ENCODE data around the gene ZNF492.

The ZNF492 gene

DNA sequence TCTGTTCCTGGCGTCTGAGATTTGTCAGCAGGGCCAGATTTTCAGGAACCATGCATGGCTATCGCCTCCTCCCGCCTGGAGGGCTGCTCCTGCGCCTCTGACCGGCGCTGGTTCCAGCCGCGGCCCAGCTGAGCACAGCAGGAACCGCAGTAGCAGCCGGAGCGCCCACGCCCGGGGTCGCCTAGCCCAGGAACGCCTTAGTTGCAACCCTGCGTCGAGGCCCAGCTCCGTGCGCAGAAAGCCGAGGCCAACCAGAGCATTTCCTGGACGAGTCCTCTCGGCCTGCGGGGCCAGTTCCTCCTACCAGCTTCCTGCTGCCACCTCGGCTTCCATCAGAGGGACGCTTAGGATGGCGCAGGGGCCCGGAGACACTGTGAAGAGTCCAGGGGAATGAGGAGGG, 74.9 kb downstream of the ZNF492 start:
- no peak for TF ChIP-seq CTCF (IDR thresholded peaks at IDR 0.05; ENCODE audit: insufficient read depth, low read length, missing control alignments)
- CTCF ChIA-PET: no interaction called here

More for the DNA sequence above, 74.9 kb downstream of the ZNF492 start:
- POLR2A ChIA-PET: no interaction called here
- DNase-seq (ENCODE audit: low read depth, low spot score): no peak
- H3K4me3 ChIP-seq (ENCODE audit: low read depth, low read length): no peak overlapping the region

All from AG04449 (cell line).